Measurements from ENCODE around the gene RANBP17.
"Not testable (repeated sequence)": the region's sequence is repeated elsewhere in the genome, so short reads cannot be mapped to it uniquely, and the experiment has no call there.

Gene RANBP17

DNA sequence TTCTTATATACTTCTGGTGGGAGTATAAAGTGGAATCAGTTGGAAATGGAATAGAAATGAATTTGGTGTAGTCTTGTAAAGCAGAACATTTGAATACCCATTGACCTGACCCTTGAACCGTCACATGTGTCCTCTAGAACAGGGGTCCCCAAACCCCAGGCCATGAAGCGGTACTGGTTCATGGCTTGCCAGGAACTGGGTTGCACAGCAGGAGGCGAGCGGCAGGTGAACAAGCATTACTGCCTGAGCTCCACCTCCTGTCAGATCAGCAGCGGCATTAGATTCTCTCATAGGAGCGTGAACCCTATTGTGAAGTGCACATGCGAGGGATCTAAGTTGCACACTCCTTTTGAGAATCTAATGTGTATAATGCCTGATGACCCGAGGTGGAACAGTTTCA lies 80.0 kb downstream of the RANBP17 start:
- no peak for FAIRE-seq

DNA sequence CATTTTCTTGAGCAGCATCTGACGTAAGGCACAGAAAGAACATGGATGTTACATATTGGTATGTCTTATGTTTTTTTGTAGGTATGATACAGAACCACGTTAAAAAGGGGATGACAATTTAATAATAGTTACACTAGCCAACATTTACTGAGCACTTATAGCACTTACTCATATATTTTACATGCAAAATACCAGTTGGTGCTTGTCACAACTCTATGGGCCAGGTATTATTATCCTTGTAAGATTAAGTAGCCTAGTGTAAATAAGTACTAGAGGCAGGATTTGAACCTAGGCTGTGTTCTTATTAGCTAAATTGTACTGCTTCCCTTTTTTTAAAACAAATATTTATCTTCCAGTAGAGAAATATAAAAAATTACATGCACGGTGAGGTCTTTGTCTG lies 83.5 kb downstream of the RANBP17 start:
- FAIRE-seq (no peak), DNase-seq (ENCODE audit: low spot score) (no peak)

More for the DNA sequence above, 80.0 kb downstream of the RANBP17 start:
- DNase-seq (ENCODE audit: low spot score), result no peak

DNA sequence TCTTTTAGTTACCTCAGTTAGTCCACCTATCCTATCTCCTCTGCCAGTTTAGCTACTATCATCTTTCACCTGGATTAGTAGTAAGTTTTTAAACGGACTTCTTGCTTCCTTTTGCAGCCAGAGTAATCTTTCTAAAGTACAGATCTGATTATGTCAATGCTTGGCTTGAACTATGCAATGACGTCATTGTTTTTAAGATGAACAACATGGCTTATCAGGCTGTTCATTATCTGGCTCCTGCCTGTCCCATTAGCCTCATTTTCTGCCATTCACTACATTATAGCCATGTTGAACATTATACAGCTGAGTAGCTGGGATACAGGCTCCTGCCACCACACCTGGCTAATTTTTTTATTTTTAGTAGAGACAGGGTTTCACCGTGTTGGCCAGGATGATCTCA lies 98.7 kb downstream of the RANBP17 start:
- DNase-seq (ENCODE audit: low spot score) (no peak), FAIRE-seq (no peak)

DNA sequence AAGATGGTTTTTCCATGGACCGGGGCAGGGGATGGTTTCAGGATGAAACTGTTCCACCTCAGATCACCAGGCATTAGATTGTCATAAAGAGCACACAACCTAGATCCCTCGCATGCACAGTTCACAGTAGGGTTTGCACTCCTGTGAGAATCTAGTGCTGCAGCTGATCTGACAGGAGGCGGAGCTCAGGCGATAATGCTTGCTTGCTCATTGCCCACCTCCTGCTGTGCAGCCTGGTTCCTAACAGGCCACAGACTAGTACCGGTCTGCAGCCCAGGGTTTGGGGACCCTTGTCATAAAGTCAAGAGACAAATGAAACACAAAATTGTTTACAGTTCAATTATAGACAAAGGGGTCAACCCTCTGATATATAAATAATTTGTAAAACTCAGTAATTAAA lies 101.7 kb downstream of the RANBP17 start:
- no peak for DNase-seq (ENCODE audit: low spot score)
- FAIRE-seq, result no peak

DNA sequence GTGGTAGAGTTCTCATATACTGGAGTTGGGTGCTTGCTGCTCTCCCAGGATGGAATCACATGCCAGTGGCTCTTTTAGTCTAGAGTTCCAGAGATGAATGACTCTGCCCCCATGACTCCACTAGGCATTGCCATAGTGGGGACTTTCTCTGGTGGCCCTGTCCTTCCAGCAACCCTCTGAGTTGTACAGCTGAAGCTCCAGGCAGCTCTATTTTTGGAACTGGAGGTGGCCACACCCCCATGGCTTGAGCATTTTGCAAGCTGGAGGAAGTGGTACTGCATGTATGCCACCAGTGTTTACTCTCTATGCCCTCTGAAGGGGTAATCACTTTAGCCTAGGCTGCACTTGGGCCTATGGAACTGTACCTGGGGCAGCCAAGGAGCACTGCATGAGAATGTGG lies 112.6 kb downstream of the RANBP17 start:
- no peak for FAIRE-seq

DNA sequence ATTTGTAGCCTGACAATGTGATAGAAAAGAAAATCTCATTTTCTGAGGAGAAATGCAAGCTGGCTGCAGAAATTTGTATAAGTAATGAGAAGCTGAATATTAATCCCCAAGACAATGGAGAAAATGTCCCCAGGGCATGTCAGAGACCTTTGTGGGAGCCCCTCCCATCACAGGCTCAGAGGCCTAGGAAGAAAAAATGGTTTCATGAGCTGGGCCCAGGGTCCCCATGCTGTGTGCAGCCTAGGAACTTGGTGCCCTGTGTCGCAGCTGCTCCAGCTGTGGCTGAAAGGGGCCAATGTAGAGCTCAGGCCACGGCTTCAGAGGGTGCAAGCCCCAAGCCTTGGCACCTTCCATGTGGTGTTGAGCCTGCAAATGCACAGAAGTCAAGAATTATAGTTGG lies 118.4 kb downstream of the RANBP17 start:
- not testable (repeated sequence) for FAIRE-seq; DNase-seq (ENCODE audit: low spot score)

More for the DNA sequence above, 112.6 kb downstream of the RANBP17 start:
- no peak for DNase-seq (ENCODE audit: low spot score)

DNA sequence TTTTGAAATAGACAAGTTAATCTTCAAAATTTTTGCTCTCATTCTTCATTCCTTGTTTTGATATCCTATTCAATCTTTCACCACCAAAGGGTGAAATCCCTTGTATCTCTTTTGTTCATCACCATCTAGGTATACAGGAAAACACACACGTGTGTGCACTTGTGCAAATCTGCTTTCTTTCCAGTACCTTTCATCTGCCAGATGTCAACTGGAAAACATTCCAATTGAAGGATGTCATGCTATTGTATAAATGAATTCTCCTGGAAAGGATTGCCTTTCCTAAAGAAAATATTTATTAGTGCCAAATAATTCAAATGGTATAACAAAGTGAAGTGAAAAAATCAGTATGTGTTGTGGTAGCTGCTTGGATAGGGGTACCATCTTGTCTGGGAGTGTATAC lies 123.7 kb downstream of the RANBP17 start:
- FAIRE-seq (no peak), DNase-seq (ENCODE audit: low spot score) (no peak)

DNA sequence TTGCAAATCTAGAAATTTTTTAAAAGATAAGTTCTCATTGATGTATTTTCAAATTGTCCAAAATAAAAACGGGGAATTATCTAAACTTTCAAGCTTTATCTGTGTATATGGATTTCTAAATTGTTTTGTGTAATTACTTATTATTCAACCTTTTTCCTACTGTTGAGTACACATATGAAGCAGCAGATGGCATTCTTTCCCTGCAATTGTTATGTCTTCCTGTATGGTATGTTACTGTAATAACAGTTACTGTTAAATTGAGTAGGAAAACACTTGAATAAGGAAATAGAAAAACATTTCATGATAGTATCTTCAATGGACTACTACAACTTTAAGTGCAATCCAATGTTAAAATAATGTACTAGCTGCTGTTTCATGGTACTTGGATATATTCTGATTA lies 124.8 kb downstream of the RANBP17 start:
- FAIRE-seq (no peak), DNase-seq (ENCODE audit: low spot score) (no peak)

DNA sequence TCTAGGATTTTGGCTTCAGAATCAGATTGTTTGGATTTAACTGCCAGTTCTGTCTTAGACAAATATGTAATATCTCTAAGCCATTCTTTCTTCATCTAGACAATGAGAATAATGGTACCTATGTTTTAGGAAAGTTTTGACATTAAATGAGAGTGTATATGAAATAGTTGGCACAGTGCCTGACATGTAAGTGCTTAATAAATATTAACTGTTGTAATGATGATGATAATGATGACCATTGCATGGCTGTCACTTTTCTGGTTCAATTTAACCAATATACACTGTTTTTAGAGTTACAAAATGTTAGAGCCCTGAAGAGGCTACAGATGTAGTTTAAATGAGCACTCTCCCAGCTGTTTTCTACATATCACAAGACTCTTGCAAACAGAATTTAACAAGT lies 131.7 kb downstream of the RANBP17 start:
- FAIRE-seq (no peak), DNase-seq (ENCODE audit: low spot score) (no peak)

DNA sequence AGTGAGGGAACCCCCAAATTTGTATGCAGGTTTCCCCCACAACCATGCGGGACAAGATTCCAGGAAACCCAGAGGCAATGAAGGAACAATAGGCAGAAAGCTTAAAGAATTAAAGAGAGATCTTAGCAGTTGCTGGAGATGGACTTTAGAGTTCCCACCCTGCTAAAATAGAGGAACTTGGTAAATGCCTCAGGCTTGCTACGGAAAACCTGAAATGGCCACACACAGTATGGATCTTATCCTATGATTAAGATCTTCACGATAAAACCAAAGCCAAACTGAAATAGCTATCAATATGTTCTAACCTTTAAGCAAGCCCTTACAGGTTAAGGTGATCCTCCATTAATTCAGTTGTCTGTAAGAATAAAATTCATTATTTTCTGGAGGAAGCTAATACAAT lies 148.3 kb downstream of the RANBP17 start:
- FAIRE-seq (no peak), DNase-seq (ENCODE audit: low spot score) (no peak)

DNA sequence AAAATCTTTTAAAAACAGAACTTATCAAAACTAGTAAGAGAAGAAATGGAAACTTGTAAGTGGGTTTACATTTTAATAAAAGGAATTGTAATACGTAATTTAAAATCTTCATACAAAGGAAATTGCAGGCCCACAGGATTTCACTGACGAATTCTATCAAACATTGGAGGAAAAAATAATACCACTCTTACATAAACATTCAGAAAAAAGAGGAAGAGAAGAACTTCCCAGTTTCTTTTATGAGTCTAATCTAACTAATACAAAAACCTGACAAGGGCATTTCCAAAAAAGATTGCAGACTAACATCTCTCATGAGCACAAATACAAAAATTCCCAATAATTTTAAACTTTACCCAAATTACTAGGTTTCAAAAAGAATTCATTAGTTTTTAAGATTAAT lies 149.0 kb downstream of the RANBP17 start:
- FAIRE-seq, result no peak
- DNase-seq (ENCODE audit: low spot score), result no peak

DNA sequence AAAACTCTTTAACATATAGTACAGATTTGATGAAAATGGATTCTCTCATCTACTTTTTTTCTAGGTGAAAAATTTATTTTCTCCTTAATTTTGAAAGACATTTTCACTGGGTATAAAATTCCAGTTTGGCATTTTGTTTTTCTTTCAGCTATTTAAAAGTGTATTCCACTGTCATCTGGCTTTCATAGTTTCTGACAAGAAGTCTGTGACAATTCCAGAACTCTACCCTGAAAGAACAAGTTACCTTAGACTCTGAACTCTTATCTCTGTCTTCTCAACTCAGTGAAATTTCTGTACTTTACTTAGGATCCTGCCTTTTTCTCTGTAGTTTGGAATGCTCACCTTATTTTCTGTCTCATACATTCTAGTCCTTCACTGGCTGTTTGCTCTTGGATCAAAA lies 161.7 kb downstream of the RANBP17 start:
- DNase-seq (ENCODE audit: low spot score), result no peak
- no peak for FAIRE-seq

DNA sequence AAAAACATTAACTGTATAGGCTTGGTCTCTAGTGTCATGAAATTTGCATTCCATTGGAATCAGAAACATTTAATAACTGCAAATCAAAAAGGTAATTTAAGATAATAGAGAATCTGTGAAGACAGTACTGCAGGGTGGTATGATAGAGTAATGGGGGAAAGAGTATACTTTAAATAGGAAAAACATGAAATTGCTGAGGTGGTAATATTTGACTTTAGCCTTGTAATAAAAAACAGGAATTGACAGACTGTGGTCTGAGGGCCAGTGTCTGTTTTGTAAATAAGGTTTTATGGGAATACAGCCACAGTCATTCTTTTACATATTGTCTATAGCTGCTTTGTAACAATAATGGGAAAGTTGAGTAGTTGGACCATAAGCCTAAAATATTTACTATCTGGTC lies 162.3 kb downstream of the RANBP17 start:
- FAIRE-seq, result no peak

DNA sequence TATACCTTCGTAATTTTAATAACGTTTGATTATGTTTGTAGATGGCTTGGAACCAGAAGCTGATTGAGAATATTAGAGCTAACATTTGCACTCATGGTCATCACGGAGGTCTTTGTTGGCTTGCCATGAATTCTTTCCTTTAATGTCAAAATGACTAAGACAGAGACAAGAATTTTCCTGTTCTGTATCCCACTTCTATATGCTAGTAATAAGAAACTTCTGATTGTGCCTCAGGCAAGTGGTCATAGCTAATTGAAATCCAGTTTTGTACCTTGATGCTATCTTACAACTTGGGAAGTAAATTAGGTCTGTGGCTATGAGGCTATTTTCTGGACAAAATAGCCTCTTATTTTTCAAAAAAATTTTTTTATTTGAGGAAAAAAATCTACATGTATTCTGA lies 167.6 kb downstream of the RANBP17 start:
- FAIRE-seq, result no peak
- DNase-seq (ENCODE audit: low spot score), result no peak

More for the DNA sequence above, 162.3 kb downstream of the RANBP17 start:
- DNase-seq (ENCODE audit: low spot score), result no peak

DNA sequence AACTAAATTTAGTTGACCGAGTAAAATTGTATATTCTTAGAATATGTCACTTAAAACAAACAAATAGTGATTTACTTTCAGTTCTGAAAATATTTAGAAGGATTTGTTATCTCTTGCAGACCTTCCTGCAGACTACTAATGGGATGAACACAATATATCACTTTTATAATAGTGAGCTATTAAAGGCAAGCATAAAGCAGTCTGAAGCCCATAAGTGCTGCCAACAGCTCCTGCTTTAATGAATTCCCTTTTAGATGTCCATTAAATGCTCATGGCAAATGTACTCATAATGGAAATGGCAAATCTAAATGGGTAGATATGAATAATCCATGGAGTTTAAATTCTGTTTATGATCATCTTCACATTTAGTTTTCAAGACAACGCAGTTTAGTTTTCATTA lies 170.2 kb downstream of the RANBP17 start:
- no peak for FAIRE-seq
- no peak for DNase-seq (ENCODE audit: low spot score)

DNA sequence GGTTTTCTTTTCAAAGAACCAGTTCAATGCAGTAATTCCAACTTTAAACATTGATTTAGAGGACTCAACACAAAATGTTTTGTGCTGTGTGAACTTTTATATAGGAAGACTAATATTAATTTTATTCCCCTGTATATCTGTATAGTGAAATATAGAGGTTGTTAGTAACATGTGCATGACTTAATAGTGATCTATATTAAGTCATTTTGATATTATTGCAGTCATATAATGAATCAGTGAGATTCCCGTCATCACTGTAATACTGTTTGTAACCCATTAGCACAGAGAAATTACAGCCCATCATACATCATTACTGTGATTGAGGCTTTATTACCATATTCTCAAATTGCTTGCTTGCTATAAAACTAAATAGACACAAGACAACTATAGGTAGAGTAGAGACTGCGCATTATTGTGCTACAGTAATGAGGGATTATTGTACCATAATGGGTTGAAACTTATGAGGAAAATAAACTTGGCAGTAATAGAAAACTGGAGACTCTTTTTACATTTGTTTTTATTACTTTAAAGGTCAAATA lies 170.7 kb downstream of the RANBP17 start:
- FAIRE-seq (no peak), DNase-seq (ENCODE audit: low spot score) (no peak)

DNA sequence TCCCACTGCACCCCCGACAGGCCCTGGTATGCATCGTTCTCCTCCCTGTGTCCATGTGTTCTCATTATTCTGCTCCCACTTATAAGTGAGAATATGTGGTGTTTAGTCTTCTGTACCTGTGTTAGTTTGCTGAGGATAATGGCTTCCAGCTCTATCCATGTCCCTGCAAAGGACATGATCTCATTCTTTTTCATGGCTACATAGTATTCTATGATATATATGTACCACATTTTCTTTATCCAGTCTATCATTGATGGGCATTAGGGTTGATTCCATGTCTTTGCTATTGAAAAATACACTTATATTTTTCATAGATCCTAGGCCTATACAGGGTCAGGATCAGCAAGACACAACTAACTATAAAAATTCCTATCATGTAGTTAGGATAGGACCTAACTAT lies 180.1 kb downstream of the RANBP17 start:
- not testable (repeated sequence) for DNase-seq (ENCODE audit: low spot score); FAIRE-seq

DNA sequence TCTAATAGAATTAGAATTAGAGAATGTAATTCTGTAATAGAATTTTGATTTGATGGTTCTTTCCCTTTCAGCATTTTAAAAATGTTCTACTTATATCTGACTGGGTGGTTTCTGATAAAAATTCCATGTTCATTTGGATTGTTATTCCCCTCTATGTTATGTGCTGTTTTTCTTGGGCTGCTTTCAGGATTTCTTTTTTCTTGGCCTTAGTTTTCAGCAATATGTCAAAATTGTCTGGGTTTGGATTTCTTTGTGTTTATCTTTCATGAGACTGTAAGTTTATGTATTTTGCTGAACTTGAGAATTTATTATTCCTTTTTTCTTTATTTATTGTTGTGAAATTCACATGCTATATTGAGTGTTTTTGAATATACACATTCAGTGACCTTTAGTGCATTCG lies 189.1 kb downstream of the RANBP17 start:
- FAIRE-seq (no peak), DNase-seq (ENCODE audit: low spot score) (no peak)

DNA sequence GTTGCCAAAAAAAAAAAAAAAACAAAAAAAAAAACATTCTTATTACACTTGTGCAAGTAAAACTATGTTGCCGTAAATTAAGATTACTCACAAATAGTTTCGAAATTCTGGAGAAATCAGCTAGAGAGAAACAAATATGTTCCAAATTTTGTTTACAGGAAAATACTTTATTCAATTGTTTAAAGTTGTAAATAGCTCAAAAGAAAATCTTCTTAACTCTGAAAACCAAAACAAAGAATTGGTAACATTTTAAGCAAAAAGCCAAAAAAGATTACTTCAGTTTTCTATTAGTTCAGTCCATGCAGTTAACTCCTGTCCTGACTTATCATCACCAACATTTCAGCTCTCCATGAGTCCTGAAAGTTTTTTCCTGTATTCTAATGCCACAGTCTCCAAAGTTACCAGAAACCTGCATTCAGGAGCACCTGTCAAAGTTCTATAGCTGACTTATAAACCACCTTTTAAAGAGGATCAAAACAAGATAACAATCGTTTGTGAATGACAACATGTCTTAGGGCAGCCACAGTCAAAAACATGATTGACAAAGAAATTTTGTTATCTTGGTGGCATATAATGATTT lies 194.1 kb downstream of the RANBP17 start:
- no peak for FAIRE-seq
- DNase-seq (ENCODE audit: low spot score), result no peak

DNA sequence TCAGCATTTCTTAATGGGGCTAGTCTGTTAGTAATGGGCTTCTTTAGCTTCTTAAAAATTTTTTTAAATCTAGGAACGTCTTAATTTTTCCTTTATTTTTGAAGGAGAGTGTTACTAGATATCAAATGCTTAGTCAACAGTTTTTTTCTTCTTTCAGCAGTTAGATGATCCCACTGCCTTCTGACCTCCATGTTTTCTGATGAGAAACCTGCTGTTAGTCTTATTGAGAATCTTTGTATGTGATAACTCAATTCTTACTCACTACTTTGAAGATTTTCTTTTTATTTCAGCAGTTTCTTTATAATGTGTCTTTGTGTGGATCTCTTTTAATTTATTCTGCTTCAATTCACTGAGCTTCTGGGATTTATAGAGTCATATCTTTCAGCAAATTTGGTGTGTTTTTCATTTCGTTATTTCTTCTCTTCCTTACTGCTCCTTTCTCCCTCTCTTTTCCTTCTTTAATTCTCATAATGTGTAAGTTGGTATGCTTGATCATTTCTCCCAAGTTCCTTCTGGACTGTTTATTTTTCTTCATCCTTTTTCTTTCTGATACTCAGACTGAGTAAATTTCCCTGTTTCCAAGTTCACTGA lies 205.8 kb downstream of the RANBP17 start:
- no peak for DNase-seq (ENCODE audit: low spot score)
- FAIRE-seq, result no peak

DNA sequence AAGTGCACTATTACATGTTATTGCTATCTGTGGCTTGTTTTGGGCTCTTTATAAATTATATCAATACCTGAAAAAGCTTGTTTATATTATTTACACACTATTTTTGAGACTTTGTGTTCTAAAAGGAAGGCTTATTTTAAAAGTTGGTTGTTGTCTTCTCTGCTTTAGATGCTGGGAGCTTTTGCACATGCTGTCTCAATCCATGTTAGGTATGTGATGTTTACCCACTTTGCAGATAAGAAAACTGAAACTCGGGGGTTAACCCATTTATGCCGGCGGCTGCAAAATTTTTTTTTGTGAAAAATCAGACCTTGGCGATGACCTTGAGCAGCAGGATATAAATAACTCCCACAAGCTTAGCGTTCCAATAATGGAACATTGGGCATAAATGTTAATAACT lies 212.9 kb downstream of the RANBP17 start:
- no peak for DNase-seq (ENCODE audit: low spot score)
- FAIRE-seq, result no peak

DNA sequence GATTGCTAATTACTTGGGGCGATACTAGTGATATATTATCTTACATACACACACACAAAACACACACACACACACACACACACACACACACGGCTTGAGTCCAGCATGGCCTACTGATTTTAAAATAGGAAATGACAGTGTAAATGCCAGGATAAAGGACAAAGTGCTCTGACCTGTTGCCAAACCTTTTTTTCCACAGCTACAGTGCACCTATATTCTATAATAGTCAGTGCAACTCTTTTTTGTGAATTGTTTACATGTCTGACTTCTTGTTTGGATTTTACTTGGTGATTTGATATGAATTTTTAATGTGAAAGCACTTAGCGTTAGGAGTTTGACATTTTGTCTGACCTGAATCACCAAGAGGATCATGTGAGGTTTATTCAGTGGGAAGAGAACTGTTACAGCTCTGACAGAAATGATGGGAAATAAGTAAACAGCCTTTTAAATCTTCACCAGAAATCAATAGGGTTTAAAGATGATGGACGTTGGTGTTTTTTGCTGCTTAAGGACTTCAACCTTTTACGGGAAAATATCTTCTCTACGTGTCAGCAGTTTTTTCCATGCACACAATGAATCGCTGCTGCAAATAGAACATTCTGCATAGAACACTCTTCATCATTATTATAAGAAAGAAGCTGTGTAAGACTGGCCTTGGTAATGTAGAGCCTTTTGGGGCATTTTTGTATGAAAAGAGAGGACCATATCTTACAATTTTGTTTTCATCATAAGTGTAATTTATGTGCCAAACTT lies 218.5 kb downstream of the RANBP17 start:
- peak; percentile 1 for DNase-seq (ENCODE audit: low spot score)
- FAIRE-seq, result no peak

DNA sequence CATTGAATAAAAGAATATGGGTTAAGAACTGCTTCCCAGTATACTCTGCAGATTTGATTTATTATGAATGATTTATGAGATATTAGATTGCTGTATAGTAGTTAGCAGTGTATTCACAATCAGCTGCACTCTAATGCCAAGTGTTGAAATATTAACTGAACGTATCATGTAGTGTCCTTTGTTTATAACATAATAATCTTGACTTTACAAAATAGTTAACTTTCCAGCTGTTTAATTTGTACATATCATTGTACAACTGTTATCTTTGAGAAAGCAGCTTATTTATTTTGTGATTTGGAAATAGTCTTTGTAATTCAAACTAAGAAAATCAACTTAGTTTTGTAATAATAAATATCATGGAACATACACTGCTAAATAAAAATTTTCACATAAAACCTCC lies 219.5 kb downstream of the RANBP17 start:
- FAIRE-seq (no peak), DNase-seq (ENCODE audit: low spot score) (peak; percentile 2)
